ENCODE results near the gene BOLA2B.
"Not testable (repeated sequence)": the region's sequence is repeated elsewhere in the genome, so short reads cannot be mapped to it uniquely, and the experiment has no call there.

The BOLA2B gene

GRCh38 chr16:30184096-30184890, 9.2 kb downstream of the BOLA2B start:
- DNase-seq = no peak

DNA sequence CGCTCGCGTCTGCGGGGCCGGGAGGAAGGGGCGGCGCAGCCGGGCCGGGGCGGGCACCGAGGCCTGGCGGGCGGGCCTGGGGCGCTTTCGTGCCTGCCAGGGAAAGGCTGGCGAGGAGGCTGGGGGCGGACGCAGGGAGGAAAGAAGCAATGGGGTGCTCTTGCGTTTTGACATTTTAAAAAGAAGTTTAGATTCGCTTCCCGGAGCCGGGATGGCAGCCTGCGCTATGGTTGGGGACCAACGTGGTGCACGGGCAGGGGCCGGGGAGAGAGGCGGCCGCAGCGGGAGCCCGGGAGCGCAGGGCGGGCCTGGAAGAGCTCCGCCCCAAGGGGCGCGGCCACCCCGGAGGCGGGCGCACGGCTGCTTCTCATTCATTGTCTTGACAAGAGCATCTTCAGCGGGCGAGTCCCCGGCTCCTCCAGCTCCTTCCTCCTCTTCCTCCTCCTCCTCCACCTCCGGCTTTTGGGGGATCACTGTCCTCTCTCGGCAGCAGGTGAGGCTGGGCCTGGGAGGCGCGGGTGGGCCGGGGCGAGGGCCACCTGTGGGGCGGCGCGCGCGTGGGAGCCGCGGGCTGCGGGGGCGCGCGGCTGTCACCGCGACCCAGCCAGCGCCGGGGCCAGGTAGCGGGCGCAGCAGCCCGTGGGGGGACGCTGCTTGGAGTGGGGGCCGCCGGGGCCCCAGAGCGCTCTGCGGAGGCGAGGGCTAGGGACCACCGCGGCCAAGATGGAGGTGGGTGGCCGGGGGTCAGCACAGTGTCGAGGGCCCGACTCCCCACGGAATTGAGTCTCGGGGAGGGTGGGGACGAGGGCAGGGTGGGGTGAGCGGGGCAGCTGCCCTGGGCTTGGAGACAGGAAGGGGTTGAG, 10.0 kb downstream of the BOLA2B start, which contains the start of gene CORO1A:
Gene CORO1A (plus strand): TSS at position 370 of the 863 bp plus-strand sequence. CDS start 1,608 bp downstream, outside the sequence.
- no peak for DNase-seq

- no peak for DNase-seq
Observed at GRCh38 chr16:30180741-30181140, 12.7 kb downstream of the BOLA2B start.

DNA sequence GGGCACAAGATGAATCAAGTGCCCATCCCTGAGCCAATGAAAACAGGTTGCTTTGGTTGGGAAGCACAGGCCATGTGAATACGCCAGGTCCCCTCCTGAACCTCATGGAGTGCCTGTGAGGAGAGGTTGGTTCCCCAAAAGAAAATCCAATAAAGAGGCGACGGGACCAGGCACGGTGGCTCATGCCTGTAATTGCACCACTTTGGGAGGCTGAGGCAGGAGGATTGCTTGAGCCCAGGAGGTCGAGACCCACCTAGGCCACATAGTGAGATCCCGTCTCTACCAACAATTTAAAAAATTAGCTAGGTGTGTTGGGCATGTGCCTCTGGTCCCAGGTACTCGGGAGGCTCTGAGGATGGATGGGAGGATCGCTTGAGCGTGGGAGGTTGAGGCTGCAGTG, 13.5 kb downstream of the BOLA2B start:
- DNase-seq = no peak

GRCh38 chr16:30179195-30179594, 14.3 kb downstream of the BOLA2B start:
- DNase-seq = no peak

GRCh38 chr16:30176876-30177275, 16.6 kb downstream of the BOLA2B start:
- DNase-seq = not testable (repeated sequence)

GRCh38 chr16:30173054-30173453, 20.4 kb downstream of the BOLA2B start:
- no peak for DNase-seq

DNA sequence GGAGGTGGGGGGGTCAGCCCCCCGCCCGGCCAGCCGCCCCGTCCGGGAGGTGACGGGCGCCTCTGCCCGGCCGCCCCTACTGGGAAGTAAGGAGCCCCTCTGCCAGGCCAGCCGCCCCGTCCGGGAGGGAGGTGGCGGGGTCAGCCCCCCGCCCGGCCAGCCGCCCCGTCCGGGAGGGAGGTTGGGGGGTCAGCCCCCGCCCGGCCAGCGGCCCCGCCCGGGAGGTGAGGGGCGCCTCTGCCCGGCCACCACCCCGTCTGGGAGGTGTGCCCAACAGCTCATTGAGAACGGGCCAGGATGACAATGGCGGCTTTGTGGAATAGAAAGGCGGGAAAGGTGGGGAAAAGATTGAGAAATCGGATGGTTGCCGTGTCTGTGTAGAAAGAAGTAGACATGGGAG, 23.3 kb downstream of the BOLA2B start:
- DNase-seq = not testable (repeated sequence)

DNA sequence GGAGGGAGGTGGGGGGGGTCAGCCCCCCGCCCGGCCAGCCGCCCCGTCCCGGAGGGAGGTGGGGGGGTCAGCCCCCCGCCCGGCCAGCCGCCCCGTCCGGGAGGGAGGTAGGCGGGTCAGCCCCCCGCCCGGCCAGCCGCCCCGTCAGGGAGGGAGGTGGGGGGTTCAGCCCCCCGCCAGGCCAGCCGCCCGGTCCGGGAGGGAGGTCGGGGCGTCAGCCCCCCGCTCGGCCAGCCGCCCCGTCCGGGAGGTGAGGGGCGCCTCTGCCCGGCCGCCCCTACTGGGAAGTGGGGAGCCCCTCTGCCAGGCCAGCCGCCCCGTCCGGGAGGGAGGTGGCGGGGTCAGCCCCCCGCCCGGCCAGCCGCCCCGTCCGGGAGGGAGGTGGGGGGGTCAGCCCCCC, 24.1 kb downstream of the BOLA2B start:
- not testable (repeated sequence) for DNase-seq

GRCh38 chr16:30168746-30169145, 24.7 kb downstream of the BOLA2B start:
- not testable (repeated sequence) for DNase-seq

DNA sequence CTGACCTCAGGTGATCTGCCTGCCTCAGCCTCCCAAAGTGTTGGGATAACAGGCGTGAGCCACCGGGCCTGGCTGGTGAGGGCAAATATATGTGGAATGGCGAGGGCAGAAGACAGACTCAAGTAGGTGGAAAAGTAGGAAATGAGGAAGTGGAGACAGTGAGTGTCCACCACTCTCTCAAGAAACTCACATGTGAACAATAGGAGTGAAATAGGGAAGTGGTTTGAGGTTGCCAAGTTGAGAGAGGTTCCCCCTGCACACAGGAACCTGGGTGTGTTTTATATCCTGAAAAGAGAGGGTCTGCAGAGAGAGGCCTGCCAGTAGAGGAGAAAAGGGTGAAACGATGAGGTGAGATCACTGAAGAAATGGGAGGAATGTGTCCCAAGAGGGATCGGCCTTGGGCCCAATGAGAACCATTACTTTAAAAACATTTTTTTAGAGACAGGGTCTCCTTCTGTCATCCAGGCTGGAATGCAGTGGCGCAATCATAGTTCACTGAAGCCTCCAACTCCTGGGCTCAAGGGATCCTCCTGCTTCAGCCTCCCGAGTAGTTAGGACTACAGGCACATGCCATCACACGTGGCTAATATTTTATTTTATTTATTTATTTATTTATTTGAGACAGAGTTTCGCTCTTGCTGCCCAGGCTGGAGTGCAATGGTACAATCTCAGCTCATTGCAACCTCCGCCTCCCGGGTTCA, 27.1 kb downstream of the BOLA2B start:
- DNase-seq = no peak

- no peak for DNase-seq
Observed at GRCh38 chr16:30163538-30163937, 29.9 kb downstream of the BOLA2B start.

DNA sequence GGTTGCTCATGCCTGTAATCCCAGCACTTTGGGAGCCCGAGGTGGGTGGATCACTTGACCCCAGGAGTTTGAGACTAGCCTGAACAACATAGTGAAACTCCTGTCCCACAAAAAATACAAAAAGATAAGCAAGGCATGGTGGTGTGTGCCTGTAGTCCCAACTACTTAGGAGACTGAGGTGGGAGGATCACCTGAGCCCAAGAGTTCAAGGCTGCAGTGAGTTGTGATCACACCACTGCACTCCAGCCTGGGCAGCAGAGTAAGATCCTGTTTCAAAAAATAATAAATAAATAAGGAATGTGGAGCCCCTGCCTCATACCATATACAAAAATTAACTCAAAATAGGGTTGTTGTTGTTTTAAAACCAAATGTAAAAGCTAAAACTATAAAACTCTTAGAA, 36.3 kb downstream of the BOLA2B start:
- DNase-seq = no peak

DNA sequence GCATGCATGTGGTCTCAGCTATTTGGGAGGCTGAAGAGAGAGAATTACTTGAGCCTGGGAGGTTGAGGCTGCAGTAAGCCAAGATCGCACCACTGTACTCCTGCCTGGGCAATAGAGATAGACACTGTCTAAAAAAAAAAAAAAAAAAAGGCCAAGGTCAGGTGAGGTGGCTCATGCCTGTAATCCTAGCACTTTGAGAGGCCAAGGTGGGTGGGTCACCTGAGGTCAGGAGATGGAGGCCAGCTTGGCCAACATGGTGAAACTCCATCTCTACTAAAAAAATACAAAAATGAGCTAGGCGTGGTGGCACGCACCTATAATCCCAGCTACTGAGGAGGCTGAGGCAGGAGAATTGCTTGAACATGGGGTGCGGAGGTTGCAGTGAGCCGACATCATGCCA, 38.3 kb downstream of the BOLA2B start:
- DNase-seq = no peak

GRCh38 chr16:30152517-30152916, 40.9 kb downstream of the BOLA2B start:
- no peak for DNase-seq

DNA sequence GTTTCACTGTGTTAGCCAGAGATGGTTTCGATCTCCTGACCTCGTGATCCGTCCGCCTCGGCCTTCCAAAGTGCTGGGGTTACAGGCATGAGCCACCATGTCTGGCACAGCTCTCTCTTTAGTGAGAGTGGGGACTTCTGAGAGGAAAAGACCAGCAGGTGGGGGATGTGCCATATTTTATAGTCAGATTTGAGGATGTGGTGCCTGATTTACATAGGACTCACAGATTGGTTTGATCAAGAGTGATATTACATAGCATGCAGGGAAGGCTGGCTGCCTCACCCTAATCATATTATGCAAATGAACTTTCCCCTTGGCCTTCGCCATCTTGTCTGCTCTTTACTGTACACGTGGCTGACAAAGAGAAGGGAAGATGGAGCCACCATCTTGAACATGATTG, 42.4 kb downstream of the BOLA2B start:
- no peak for DNase-seq

DNA sequence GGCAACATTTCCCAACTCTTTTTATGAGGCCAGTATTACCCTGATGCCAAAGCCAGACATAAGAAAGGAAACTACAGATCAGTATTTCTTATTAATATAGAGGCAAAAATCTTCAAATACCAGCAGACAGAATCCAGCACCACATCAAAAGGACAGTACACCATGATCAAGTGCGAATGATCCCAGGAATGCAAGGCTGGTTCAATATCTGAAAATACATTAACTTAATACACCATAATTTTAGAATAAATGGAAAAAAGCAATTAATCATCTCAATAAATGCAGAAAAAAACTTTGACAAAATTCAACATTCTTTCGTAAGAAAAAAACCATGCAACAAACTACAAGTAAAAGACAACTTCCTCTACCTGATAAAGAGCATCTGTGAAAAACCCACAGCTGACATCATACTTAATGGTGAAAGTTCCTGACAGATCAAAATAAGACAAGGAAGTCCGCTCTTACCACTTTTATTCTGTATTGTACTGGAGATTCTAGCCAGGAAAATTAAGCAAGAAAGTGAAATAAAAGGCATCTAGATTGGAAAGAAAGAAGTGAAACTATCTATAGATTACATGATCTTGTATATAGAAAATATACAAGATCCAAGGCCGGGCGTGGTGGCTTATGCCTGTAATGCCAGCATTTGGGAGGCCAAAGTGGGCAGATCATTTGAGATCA, 44.1 kb downstream of the BOLA2B start:
- DNase-seq = no peak

GRCh38 chr16:30147843-30148510, 45.5 kb downstream of the BOLA2B start:
- DNase-seq = no peak

DNA sequence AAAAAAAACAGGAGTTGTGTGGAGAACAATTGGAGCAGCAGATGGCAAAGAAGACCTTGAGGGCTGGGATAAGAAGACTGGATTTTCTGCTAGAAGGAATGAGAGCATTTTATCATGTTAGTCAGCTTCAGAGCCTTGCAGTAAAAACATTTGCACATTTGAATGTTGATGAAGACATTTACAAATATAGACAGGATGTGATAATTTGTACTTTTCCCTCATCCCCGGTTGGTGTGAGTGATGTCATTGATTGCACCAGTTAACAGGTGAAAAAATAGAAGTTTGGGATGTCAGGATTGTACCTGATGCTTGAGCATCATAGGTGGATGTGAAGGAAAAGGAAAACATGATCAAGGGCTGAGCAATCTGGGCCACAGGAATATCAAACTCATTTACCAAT, 47.8 kb downstream of the BOLA2B start:
- DNase-seq = no peak

- DNase-seq = no peak
Observed at GRCh38 chr16:30144917-30145316, 48.5 kb downstream of the BOLA2B start.

DNA sequence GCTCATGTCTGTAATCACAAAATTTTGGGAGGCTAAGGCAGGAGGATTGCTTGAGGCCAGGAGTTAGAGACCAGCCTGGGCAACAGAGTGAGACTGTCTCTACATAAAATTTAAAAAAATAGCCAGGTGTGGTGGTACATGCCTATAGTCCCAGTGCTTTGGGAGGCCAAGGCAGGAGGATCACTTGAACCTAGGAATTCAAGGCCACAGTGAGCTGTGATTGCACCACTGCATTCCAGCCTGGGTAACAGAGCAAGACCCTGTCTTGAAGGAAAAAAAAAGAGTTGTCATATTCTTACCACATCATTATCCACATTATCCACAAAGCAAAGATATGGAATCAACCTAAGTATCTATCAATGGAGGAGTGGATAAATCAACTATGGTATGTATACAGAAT, 49.4 kb downstream of the BOLA2B start:
- DNase-seq = no peak

DNA sequence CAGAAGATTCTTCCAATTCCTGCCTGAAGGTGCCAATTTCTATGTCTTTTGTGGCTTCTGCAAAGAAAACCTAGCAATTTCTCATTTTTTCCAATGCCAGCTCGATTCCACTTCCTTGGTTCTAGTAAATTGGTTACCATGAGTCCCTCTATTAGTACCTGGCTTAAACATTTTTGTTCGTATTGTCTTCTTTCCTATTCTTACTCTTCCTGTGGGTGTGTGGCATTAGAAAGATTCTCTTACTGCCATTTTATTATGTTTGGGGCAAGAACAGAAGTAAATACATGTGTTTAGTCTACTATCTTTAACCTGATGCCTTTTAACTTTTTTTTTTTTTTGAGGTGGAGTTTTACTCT, 50.1 kb downstream of the BOLA2B start:
- no peak for DNase-seq

All from NCI-H1436 treated with DMSO at 0.1 percent for 48 hours (cell line).